Astrocyte (in vitro differentiated cells and primary cell): ENCODE results near the gene OPCML.

Experiments used
- EZH2 ChIP-seq: IDR thresholded peaks from 2 replicates; pipeline ENCODE4 v1.6.1; 2012; ENCODE audit warnings: mild to moderate bottlenecking, low read length, inconsistent platforms; ENCODE audit not compliant: insufficient read depth
- TF ChIP-seq, protein P1 (sequence below): IDR thresholded peaks from 2 replicates; pipeline ENCODE4 v1.5.1; 2011; ENCODE audit warnings: low read depth, mild to moderate bottlenecking, inconsistent platforms, low read length, moderate library complexity; ENCODE audit not compliant: insufficient read depth

DNA sequence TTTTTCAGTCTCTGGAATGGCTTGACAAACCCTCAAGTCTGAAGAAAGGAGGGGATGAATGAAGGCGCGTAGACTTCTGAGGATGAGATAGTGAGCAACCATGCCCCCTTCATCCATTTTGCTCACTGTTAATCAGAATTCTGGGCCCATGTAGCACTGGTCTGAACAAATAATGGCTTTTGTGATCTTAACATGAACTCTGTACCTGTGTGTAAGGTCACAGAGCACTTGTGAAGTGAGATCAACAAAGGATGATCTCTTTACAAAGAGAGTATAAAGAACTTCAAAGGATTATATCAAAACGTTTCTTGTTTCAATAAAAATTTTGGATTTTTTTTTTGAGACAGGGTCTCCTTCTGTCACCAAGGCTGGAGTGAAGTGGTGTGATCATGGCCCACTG lies 976.7 kb downstream of the OPCML start:
- TF ChIP-seq, protein P1, sequence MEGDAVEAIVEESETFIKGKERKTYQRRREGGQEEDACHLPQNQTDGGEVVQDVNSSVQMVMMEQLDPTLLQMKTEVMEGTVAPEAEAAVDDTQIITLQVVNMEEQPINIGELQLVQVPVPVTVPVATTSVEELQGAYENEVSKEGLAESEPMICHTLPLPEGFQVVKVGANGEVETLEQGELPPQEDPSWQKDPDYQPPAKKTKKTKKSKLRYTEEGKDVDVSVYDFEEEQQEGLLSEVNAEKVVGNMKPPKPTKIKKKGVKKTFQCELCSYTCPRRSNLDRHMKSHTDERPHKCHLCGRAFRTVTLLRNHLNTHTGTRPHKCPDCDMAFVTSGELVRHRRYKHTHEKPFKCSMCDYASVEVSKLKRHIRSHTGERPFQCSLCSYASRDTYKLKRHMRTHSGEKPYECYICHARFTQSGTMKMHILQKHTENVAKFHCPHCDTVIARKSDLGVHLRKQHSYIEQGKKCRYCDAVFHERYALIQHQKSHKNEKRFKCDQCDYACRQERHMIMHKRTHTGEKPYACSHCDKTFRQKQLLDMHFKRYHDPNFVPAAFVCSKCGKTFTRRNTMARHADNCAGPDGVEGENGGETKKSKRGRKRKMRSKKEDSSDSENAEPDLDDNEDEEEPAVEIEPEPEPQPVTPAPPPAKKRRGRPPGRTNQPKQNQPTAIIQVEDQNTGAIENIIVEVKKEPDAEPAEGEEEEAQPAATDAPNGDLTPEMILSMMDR: no peak
- no peak for TF ChIP-seq EZH2
